WTC11 (cell line): ENCODE results near the gene SPHK1. TPM values are rescaled to one million over a fixed set of nuclear protein-coding genes. Genes with fewer than 3 reads are reported as not detected.
A peak's percentile ranks its signal among the peaks of the same experiment; 100 is the strongest.

Experiments
- ATAC-seq: fragments of 200-7000 bp; cut with Tn5 transposase; 2 replicates; pipeline ENCODE4 v1.10.0; 2021; ENCODE audit warnings: mild to moderate bottlenecking, moderate library complexity
- CTCF ChIA-PET: fragments of 300-600 bp; sonication (Branson Sonifier 250); formaldehyde crosslinking; loops from one replicate; lab custom pipeline; 2021; ENCODE audit warnings: antibody characterized with exemption; lab: Charles Lee
- POLR2A ChIA-PET: fragments of 350-600 bp; sonication (Branson Sonifier 250); formaldehyde crosslinking; loops from one replicate; lab custom pipeline; 2021; ENCODE audit warnings: antibody characterized with exemption; lab: Charles Lee
- DNase-seq: peaks from one replicate; pipeline ENCODE4 v3.0.0; 2021; ENCODE audit warnings: low spot score
- H3K27ac Mint-ChIP-seq: 2 replicates; pipeline ENCODE4 v1.8.0; 2021; ENCODE audit warnings: mixed read lengths
- H3K27me3 Mint-ChIP-seq: 2 replicates; pipeline ENCODE4 v1.8.0; 2021; ENCODE audit warnings: low read depth, mild to moderate bottlenecking, moderate library complexity, mixed read lengths
- H3K36me3 Mint-ChIP-seq: 2 replicates; pipeline ENCODE4 v1.8.0; 2021; ENCODE audit warnings: mixed read lengths
- H3K4me1 Mint-ChIP-seq: 2 replicates; pipeline ENCODE4 v1.8.0; 2022; ENCODE audit warnings: mixed read lengths
- H3K4me3 Mint-ChIP-seq: 2 replicates; pipeline ENCODE4 v1.8.0; 2021; ENCODE audit warnings: mild to moderate bottlenecking, moderate library complexity, mixed read lengths
- H3K9me3 Mint-ChIP-seq: 2 replicates; pipeline ENCODE4 v1.8.0; 2021; ENCODE audit warnings: mixed read lengths
- ATF1 ChIP-seq: sonication (generic); formaldehyde crosslinking; IDR thresholded peaks from 2 replicates; pipeline ENCODE4 v1.8.1; 2023; ENCODE audit warnings: mild to moderate bottlenecking, moderate library complexity, missing genetic modification reagents
- E2F5 ChIP-seq: sonication (generic); formaldehyde crosslinking; IDR thresholded peaks from 2 replicates; pipeline ENCODE4 v1.8.1; 2022; ENCODE audit warnings: mild to moderate bottlenecking, moderate library complexity, missing genetic modification reagents
- ESRRA ChIP-seq: sonication (generic); formaldehyde crosslinking; IDR thresholded peaks from 2 replicates; pipeline ENCODE4 v1.8.1; 2022; ENCODE audit warnings: mild to moderate bottlenecking, missing genetic modification reagents, borderline replicate concordance
- FOXK1 ChIP-seq: sonication (generic); formaldehyde crosslinking; IDR thresholded peaks from 2 replicates; pipeline ENCODE4 v1.8.0; 2022; ENCODE audit warnings: mild to moderate bottlenecking, moderate library complexity, missing genetic modification reagents
- IRF1 ChIP-seq: sonication (generic); formaldehyde crosslinking; IDR thresholded peaks from 2 replicates; pipeline ENCODE4 v1.8.0; 2023; ENCODE audit warnings: missing genetic modification reagents
- JUN ChIP-seq: sonication (generic); formaldehyde crosslinking; IDR thresholded peaks from 2 replicates; pipeline ENCODE4 v1.8.0; 2023; ENCODE audit warnings: mild to moderate bottlenecking, missing genetic modification reagents
- KAT7 ChIP-seq: sonication (generic); formaldehyde crosslinking; IDR thresholded peaks from 2 replicates; pipeline ENCODE4 v1.8.1; 2023; ENCODE audit warnings: missing genetic modification reagents, mild to moderate bottlenecking, borderline replicate concordance
- MAX ChIP-seq: sonication (generic); formaldehyde crosslinking; IDR thresholded peaks from 2 replicates; pipeline ENCODE4 v1.8.0; 2022; ENCODE audit warnings: mild to moderate bottlenecking, missing genetic modification reagents
- MXD4 ChIP-seq: fragments of 250-450 bp; sonication (Bioruptor Pico); IDR thresholded peaks from 2 replicates; pipeline ENCODE4 v1.8.0; 2021; ENCODE audit warnings: mild to moderate bottlenecking, moderate library complexity, borderline replicate concordance
- NR2C2 ChIP-seq: sonication (generic); formaldehyde crosslinking; IDR thresholded peaks from 2 replicates; pipeline ENCODE4 v1.8.0; 2022; ENCODE audit warnings: mild to moderate bottlenecking, missing genetic modification reagents
- SMAD3 ChIP-seq: sonication (generic); formaldehyde crosslinking; IDR thresholded peaks from 2 replicates; pipeline ENCODE4 v1.8.0; 2022; ENCODE audit warnings: missing genetic modification reagents, mild to moderate bottlenecking, borderline replicate concordance
- SMAD4 ChIP-seq: sonication (generic); formaldehyde crosslinking; IDR thresholded peaks from 2 replicates; pipeline ENCODE4 v1.8.0; 2022; ENCODE audit warnings: mild to moderate bottlenecking, missing genetic modification reagents
- STAT6 ChIP-seq: sonication (generic); formaldehyde crosslinking; conservative IDR thresholded peaks from 2 replicates; pipeline ENCODE4 v1.8.1; 2023; ENCODE audit warnings: mild to moderate bottlenecking, low read depth, missing genetic modification reagents, moderate library complexity
- TCF7 ChIP-seq: sonication (generic); formaldehyde crosslinking; IDR thresholded peaks from 2 replicates; pipeline ENCODE4 v1.8.0; 2022; ENCODE audit warnings: mild to moderate bottlenecking, low read depth, missing genetic modification reagents, moderate library complexity
- TEAD4 ChIP-seq: sonication (generic); formaldehyde crosslinking; IDR thresholded peaks from 2 replicates; pipeline ENCODE4 v1.8.0; 2022; ENCODE audit warnings: mild to moderate bottlenecking, missing genetic modification reagents
- ZNF232 ChIP-seq: sonication (generic); formaldehyde crosslinking; IDR thresholded peaks from 2 replicates; pipeline ENCODE4 v1.8.0; 2022; ENCODE audit warnings: mild to moderate bottlenecking, missing genetic modification reagents
- ZNF671 ChIP-seq: fragments of 250-450 bp; sonication (Bioruptor Pico); IDR thresholded peaks from 2 replicates; pipeline ENCODE4 v1.8.0; 2021; ENCODE audit warnings: mild to moderate bottlenecking
- total RNA-seq: library from RNA; stranded (reverse); gene quantifications from 3 replicates; pipeline ENCODE4 v1.2.3, GENCODE V29; 2021

The SPHK1 gene
- total RNA-seq, 1 experiment from 2014 or later = 2.5 TPM

GRCh38 chr17:76416457-76416856, 32.0 kb downstream of the SPHK1 start:
- DNase-seq = no peak
- Mint-ChIP-seq H3K9me3 (no peaks in the 10 kb centered on the region), H3K36me3 (peaks cover 8% of the 10 kb centered on the region; the same call in 1 of the 2 replicates), H3K4me1 (peaks cover 43% of the 10 kb centered on the region), H3K27ac (peak overlapping the region; percentile 69), H3K4me3 (no peak overlapping the region)
- POLR2A ChIA-PET = no interaction called here
- ATAC-seq = no peak
- CTCF ChIA-PET = interaction anchor here (0.6 to 2.4 kb wide), 5 partner anchors 18 to 1093 kb away, joined by 3 to 18 read pairs (median 4); no protein-coding TSS in a partner anchor
- TF ChIP-seq TCF7 (CRISPR knock-in tag) (no peak), FOXK1 (CRISPR knock-in tag) (no peak), STAT6 (CRISPR knock-in tag) (no peak)
- TF ChIP-seq, all 79 proteins: peak for 0
- no peaks in the 10 kb centered on the region for H3K27me3 Mint-ChIP-seq

DNA sequence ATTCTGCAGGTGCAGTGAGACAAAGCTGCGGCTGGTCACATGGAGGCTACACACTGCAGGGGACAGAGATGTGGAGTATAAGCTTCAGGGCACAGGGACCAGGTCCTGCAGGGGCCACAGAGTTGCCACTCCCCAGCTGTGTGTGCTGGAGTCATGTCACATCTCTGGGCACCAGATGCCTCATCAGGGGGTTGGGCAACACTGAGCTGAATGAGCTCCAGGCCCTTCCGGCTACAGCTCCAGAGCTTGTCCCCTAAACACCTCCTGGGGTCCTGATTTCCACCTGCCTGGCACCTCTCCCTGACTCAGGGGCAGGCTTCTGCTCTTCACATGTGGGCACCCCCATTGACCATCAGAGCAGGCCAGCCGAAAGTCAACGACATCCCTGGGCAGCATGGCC, 32.5 kb downstream of the SPHK1 start:
- TF ChIP-seq ATF1 (no peak), NR2C2 (CRISPR knock-in tag) (no peak), E2F5 (no peak), MXD4 (CRISPR knock-in tag) (no peak), SMAD3 (no peak), ZNF671 (CRISPR knock-in tag) (no peak)
- POLR2A ChIA-PET = no interaction called here
- CTCF ChIA-PET = interaction anchor here (0.6 to 2.4 kb wide), 5 partner anchors 19 to 1094 kb away, joined by 3 to 18 read pairs (median 4); no protein-coding TSS in a partner anchor

GRCh38 chr17:76417499-76418143, 33.2 kb downstream of the SPHK1 start:
- no peaks in the 10 kb centered on the region for H3K27me3 Mint-ChIP-seq
- no peak for TF ChIP-seq MAX (CRISPR knock-in tag)
- no peak for TF ChIP-seq SMAD4 (CRISPR knock-in tag)
- no peak for TF ChIP-seq TEAD4 (CRISPR knock-in tag)
- TF ChIP-seq IRF1 (CRISPR knock-in tag) = no peak
- no peak for TF ChIP-seq KAT7 (CRISPR knock-in tag)
- TF ChIP-seq ZNF232 (CRISPR knock-in tag) = no peak
- TF ChIP-seq JUN (CRISPR knock-in tag) = no peak
- no peak for TF ChIP-seq E2F5
- TF ChIP-seq ESRRA (CRISPR knock-in tag) = no peak
- DNase-seq (no peak), ATAC-seq (no peak)
- no peak overlapping the region for H3K4me3 Mint-ChIP-seq
- CTCF ChIA-PET = interaction anchor here (1.1 to 2.4 kb wide), 5 partner anchors 9 to 41 kb away, joined by 3 to 18 read pairs (median 4); no protein-coding TSS in a partner anchor
- POLR2A ChIA-PET = no interaction called here
- no peaks in the 10 kb centered on the region for H3K9me3 Mint-ChIP-seq
- peaks cover 9% of the 10 kb centered on the region; the same call in 1 of the 2 replicates for H3K36me3 Mint-ChIP-seq
- H3K4me1 Mint-ChIP-seq = peaks cover 53% of the 10 kb centered on the region
- peak overlapping the region; percentile 91 for H3K27ac Mint-ChIP-seq

More for the DNA sequence above, 32.5 kb downstream of the SPHK1 start:
- H3K27ac Mint-ChIP-seq = peak overlapping the region; percentile 69
- ATAC-seq (no peak), DNase-seq (no peak)
- no peaks in the 10 kb centered on the region for H3K27me3 Mint-ChIP-seq
- H3K4me1 Mint-ChIP-seq = peaks cover 48% of the 10 kb centered on the region
- no peaks in the 10 kb centered on the region for H3K9me3 Mint-ChIP-seq
- peaks cover 8% of the 10 kb centered on the region; the same call in 1 of the 2 replicates for H3K36me3 Mint-ChIP-seq
- H3K4me3 Mint-ChIP-seq = no peak overlapping the region
